GM20000 (cell line): ENCODE data around the gene AMFR.
"Not testable (repeated sequence)": the region's sequence is repeated elsewhere in the genome, so short reads cannot be mapped to it uniquely, and the experiment has no call there.

Experiments
- DNase-seq: peaks from one replicate; pipeline ENCODE4 v3.0.0; 2012; ENCODE audit warnings: low spot score
- TF ChIP-seq, protein P1 (sequence below): IDR thresholded peaks from 2 replicates; pipeline ENCODE4 v1.5.1; 2012; ENCODE audit warnings: mild to moderate bottlenecking, control low read depth; ENCODE audit errors: extremely low read depth, missing control alignments

The AMFR gene

DNA sequence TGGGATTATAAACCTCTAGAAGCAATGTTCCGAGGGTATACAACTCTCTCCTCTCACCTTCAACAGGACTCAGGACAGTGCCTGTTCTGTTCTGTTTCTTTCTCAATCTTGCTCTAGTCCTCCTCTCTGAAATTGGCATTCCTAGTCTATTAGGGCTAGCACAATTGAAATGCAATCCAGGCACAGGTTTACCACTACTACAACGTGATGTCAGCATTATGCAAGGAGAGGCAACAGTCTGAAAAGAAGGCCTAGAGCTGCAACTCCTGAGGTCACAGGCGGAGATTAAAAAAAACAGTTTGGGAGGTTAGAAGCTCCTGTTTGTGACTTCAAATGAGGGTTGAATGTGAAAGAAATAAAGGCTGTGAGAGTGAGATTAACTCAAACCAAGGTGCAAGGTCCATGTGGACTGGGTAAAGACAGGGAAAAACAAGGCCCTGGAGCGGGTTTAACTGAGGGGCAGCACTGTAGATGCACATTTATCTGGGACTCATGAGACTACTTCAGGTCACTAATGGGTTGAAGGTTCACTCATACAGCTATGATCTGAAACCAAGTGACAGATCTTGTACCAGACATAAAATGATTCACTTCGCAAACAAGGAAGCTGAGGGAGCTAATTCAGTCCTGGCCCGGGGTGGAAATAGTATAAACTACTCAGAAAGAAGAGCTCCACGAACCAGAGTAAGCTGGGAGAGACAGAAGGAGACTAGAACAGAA lies 16.8 kb downstream of the AMFR start:
- TF ChIP-seq, protein P1, sequence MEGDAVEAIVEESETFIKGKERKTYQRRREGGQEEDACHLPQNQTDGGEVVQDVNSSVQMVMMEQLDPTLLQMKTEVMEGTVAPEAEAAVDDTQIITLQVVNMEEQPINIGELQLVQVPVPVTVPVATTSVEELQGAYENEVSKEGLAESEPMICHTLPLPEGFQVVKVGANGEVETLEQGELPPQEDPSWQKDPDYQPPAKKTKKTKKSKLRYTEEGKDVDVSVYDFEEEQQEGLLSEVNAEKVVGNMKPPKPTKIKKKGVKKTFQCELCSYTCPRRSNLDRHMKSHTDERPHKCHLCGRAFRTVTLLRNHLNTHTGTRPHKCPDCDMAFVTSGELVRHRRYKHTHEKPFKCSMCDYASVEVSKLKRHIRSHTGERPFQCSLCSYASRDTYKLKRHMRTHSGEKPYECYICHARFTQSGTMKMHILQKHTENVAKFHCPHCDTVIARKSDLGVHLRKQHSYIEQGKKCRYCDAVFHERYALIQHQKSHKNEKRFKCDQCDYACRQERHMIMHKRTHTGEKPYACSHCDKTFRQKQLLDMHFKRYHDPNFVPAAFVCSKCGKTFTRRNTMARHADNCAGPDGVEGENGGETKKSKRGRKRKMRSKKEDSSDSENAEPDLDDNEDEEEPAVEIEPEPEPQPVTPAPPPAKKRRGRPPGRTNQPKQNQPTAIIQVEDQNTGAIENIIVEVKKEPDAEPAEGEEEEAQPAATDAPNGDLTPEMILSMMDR: no peak
- DNase-seq: no peak

DNA sequence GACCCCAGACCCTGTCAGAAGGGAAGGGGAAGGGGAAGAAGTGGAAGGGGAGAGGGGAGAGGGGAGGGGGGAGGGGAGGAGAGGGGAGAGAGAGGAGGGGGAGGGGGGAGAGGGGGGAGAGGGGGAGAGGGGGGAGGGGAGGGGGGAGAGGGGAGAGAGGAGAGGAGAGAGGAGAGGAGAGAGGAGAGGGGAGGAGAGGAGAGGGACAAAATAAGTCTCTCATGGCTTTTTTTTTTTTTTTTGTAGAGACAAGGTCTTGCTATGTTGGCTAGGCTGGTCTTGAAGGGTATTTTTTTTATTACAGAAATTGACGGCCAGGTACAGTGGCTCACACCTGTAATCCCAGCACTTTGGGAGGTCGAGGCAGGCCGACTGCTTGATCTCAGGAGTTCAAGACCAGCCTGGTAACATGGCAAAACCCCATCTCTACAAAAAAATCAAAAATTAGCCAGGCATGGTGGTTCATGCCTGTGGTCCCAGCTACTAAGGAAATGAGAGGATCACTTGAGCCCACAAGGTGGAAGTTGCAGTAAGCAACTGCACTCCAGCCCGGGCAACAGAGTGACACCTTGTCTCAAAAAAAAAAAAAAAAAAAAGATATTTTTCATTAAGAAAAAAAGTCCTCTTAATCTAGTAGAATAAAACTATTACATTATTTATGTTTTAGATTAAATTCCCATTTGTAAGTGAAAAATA lies 19.2 kb downstream of the AMFR start:
- TF ChIP-seq, protein P1: no peak
- no peak for DNase-seq

DNA sequence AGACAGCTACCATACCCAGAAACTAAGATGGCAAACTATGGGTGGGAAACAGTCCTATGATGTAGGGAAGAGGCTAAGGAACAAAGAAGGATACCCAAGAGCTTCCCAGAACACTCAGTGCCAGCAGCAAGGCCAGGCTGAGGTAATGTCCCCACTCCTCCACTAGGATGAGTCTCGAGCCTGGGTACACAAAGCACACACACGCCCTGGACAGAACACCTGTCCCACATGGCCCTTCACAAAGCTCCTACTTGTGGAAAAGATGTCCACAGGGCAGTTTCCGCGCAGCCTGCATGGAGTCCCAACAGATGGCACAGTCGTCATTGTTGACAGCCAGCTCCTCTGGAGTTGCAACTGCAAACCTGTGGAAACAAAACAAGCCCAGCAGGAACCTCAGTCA lies 23.9 kb downstream of the AMFR start:
- no peak for DNase-seq

DNA sequence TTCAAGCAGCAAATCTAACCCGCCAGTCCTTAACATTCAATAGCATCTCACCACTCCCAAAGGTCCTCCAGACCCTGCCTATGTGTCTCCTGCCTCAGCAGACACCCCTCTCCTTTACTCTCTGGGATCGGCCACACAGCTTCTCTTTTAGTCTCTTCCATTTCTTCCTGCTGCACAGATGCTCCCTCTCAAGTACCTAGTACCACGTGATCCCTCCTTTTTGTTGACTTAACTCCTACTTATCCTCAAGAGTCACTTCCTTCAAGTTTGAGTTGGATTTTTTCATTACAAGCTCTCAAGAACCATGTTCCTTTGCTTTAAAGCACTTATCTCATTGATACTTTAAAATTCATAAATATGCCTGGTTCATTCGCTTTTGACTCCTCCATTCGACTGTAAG lies 24.9 kb downstream of the AMFR start:
- DNase-seq: no peak
- TF ChIP-seq, protein P1: no peak

More for the DNA sequence above, 23.9 kb downstream of the AMFR start:
- TF ChIP-seq, protein P1: no peak

DNA sequence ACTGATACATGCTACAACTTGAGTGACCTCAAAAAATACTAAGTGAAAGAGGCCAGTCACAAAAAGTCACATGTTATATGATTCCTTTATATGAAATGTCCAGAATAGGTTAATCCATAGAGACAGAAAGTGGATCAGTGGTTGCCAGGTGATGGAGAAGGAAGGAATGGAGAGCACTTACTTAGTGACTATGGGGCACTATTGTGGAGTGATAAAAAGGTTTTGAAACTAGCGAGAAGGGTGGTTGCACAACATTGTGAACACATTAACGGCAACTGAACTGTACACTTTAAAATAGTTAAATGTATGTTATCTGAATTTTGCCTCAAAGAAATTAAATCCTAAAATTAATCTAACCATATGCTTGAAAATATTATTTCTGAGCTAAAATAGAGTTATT lies 25.9 kb downstream of the AMFR start:
- DNase-seq: no peak
- TF ChIP-seq, protein P1: no peak

DNA sequence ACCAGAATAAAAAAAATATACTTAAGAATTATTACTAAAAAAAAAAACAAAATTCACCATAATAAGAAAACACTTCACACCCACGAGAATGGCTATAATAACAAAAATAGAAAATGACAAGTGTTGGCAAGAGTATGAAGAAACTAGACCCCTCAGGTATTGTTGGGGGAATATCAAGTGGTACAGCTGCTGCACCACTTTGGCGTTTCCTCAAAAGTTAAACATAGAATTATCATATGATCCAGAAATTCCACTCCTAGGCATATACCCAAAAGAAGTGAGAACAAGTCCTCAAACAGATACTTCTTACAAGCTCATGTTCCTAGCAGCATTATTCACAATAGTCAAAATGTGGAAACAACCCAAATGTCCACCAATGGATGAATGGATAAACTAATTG lies 26.3 kb downstream of the AMFR start:
- no peak for DNase-seq
- TF ChIP-seq, protein P1: no peak

DNA sequence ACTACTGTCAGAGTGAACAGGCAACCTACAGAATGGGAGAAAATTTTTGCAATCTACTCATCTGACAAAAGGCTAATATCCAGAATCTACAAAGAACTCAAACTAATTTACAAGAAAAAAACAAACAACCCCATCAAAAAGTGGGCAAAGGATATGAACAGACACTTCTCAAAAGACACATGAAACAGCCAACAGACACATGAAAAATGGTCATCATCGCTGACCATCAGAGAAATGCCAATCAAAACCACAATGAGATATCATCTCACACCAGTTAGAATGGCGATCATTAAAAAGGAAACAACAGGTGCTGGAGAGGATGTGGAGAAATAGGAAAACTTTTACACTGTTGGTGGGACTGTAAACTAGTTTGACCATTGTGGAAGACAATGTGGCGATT lies 28.6 kb downstream of the AMFR start:
- DNase-seq: not testable (repeated sequence)

DNA sequence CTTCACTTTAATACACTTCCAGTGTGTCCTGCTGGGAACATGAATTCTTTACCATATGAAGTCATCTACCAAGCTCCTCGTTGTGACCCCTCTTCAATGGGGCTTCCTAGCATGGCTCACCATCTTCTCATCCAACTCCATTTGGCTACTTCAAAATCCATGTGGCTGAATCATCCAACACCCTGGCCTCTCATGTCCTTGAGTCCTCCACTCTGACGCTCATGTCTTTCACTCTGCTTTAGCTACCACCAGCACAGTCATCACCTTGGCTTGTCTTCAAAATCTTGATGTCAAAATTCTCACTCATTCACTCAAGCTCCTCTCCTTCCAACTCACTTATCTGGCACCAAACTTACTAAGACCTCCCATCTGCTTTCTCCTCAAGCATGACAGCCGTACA lies 35.8 kb downstream of the AMFR start:
- TF ChIP-seq, protein P1: no peak
- DNase-seq: no peak
